NCI-H748 treated with DMSO at 0.1 percent for 48 hours (cell line): ENCODE data around the gene CADM1.
A peak's percentile ranks its signal among the peaks of the same experiment; 100 is the strongest.

ENCODE experiments used
- DNase-seq: peaks from one replicate; lab custom pipeline; 2025; lab: John Stamatoyannopoulos, UW

Gene CADM1

GRCh38 chr11:115352805-115353485 lies 151.3 kb downstream of the CADM1 start:
- DNase-seq: no peak

- no peak for DNase-seq
Measured at GRCh38 chr11:115349335-115350017, 154.7 kb downstream of the CADM1 start.

- DNase-seq: no peak
Measured at GRCh38 chr11:115348416-115348815, 155.8 kb downstream of the CADM1 start.

- DNase-seq: peak; percentile 58
Measured at GRCh38 chr11:115347106-115347505, 157.1 kb downstream of the CADM1 start.

GRCh38 chr11:115345840-115346239 lies 158.4 kb downstream of the CADM1 start:
- no peak for DNase-seq

GRCh38 chr11:115345361-115345760 lies 158.9 kb downstream of the CADM1 start:
- DNase-seq: no peak

- no peak for DNase-seq
Measured at GRCh38 chr11:115344846-115345245, 159.4 kb downstream of the CADM1 start.

GRCh38 chr11:115342142-115342541 lies 162.1 kb downstream of the CADM1 start:
- DNase-seq: no peak

GRCh38 chr11:115340874-115341273 lies 163.3 kb downstream of the CADM1 start:
- no peak for DNase-seq

GRCh38 chr11:115338476-115338875 lies 165.7 kb downstream of the CADM1 start:
- DNase-seq: no peak

- peak; percentile 26 for DNase-seq
Measured at GRCh38 chr11:115334932-115335788, 169.1 kb downstream of the CADM1 start.

GRCh38 chr11:115333949-115334348 lies 170.3 kb downstream of the CADM1 start:
- no peak for DNase-seq

GRCh38 chr11:115333121-115333520 lies 171.1 kb downstream of the CADM1 start:
- DNase-seq: no peak

GRCh38 chr11:115330684-115331482 lies 173.3 kb downstream of the CADM1 start:
- DNase-seq: no peak

GRCh38 chr11:115326526-115326925 lies 177.7 kb downstream of the CADM1 start:
- no peak for DNase-seq

GRCh38 chr11:115325523-115325922 lies 178.7 kb downstream of the CADM1 start:
- no peak for DNase-seq

- DNase-seq: peak; percentile 65
Measured at GRCh38 chr11:115324581-115325432, 179.4 kb downstream of the CADM1 start.

- DNase-seq: no peak
Measured at GRCh38 chr11:115322553-115323203, 181.5 kb downstream of the CADM1 start.

GRCh38 chr11:115321605-115322289 lies 182.5 kb downstream of the CADM1 start:
- no peak for DNase-seq
